Measurements from ENCODE around the gene SLC6A20. TPM values are rescaled to one million over a fixed set of nuclear protein-coding genes. Genes with fewer than 3 reads are reported as not detected.

Gene SLC6A20
- total and polyA plus RNA-seq, 2 experiments from 2014 or later = 0.05 to 0.14 TPM

DNA sequence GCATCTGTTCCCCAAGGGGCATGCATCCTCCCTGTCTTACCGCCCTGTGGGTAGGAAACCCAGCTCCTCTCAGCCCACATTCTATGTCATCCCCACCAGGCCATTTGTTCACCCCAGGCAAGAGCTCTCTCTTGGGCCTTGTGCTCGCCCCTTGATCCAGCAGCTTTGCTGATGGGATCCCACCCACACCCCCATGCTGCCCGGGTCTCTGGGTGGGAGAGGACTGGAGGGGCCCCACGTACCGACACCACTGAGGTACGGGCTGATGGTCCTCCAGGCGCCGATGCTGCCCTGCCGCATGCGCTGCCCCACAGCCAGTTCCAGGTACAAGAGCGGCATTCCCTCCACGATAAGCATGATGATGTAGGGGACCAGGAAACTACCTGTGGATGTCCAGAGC lies 14.5 kb downstream of the SLC6A20 start (continued):
- TF ChIP-seq, protein P1, sequence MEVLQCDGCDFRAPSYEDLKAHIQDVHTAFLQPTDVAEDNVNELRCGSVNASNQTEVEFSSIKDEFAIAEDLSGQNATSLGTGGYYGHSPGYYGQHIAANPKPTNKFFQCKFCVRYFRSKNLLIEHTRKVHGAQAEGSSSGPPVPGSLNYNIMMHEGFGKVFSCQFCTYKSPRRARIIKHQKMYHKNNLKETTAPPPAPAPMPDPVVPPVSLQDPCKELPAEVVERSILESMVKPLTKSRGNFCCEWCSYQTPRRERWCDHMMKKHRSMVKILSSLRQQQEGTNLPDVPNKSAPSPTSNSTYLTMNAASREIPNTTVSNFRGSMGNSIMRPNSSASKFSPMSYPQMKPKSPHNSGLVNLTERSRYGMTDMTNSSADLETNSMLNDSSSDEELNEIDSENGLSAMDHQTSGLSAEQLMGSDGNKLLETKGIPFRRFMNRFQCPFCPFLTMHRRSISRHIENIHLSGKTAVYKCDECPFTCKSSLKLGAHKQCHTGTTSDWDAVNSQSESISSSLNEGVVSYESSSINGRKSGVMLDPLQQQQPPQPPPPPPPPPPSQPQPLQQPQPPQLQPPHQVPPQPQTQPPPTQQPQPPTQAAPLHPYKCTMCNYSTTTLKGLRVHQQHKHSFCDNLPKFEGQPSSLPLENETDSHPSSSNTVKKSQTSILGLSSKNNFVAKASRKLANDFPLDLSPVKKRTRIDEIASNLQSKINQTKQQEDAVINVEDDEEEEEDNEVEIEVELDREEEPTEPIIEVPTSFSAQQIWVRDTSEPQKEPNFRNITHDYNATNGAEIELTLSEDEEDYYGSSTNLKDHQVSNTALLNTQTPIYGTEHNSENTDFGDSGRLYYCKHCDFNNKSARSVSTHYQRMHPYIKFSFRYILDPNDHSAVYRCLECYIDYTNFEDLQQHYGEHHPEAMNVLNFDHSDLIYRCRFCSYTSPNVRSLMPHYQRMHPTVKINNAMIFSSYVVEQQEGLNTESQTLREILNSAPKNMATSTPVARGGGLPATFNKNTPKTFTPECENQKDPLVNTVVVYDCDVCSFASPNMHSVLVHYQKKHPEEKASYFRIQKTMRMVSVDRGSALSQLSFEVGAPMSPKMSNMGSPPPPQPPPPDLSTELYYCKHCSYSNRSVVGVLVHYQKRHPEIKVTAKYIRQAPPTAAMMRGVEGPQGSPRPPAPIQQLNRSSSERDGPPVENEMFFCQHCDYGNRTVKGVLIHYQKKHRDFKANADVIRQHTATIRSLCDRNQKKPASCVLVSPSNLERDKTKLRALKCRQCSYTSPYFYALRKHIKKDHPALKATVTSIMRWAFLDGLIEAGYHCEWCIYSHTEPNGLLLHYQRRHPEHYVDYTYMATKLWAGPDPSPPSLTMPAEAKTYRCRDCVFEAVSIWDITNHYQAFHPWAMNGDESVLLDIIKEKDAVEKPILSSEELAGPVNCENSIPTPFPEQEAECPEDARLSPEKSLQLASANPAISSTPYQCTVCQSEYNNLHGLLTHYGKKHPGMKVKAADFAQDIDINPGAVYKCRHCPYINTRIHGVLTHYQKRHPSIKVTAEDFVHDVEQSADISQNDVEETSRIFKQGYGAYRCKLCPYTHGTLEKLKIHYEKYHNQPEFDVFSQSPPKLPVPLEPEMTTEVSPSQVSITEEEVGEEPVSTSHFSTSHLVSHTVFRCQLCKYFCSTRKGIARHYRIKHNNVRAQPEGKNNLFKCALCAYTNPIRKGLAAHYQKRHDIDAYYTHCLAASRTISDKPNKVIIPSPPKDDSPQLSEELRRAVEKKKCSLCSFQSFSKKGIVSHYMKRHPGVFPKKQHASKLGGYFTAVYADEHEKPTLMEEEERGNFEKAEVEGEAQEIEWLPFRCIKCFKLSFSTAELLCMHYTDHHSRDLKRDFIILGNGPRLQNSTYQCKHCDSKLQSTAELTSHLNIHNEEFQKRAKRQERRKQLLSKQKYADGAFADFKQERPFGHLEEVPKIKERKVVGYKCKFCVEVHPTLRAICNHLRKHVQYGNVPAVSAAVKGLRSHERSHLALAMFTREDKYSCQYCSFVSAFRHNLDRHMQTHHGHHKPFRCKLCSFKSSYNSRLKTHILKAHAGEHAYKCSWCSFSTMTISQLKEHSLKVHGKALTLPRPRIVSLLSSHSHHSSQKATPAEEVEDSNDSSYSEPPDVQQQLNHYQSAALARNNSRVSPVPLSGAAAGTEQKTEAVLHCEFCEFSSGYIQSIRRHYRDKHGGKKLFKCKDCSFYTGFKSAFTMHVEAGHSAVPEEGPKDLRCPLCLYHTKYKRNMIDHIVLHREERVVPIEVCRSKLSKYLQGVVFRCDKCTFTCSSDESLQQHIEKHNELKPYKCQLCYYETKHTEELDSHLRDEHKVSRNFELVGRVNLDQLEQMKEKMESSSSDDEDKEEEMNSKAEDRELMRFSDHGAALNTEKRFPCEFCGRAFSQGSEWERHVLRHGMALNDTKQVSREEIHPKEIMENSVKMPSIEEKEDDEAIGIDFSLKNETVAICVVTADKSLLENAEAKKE (CRISPR knock-in tag; IDR thresholded peaks at IDR 0.05) = no peak
- TF ChIP-seq, protein P2, sequence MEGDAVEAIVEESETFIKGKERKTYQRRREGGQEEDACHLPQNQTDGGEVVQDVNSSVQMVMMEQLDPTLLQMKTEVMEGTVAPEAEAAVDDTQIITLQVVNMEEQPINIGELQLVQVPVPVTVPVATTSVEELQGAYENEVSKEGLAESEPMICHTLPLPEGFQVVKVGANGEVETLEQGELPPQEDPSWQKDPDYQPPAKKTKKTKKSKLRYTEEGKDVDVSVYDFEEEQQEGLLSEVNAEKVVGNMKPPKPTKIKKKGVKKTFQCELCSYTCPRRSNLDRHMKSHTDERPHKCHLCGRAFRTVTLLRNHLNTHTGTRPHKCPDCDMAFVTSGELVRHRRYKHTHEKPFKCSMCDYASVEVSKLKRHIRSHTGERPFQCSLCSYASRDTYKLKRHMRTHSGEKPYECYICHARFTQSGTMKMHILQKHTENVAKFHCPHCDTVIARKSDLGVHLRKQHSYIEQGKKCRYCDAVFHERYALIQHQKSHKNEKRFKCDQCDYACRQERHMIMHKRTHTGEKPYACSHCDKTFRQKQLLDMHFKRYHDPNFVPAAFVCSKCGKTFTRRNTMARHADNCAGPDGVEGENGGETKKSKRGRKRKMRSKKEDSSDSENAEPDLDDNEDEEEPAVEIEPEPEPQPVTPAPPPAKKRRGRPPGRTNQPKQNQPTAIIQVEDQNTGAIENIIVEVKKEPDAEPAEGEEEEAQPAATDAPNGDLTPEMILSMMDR (conservative IDR thresholded peaks at IDR 0.05; ENCODE audit: low read depth in 2 of 2) = no peak
- no peak for TF ChIP-seq STAT1 (IDR thresholded peaks at IDR 0.05; ENCODE audit: unreplicated experiment)

DNA sequence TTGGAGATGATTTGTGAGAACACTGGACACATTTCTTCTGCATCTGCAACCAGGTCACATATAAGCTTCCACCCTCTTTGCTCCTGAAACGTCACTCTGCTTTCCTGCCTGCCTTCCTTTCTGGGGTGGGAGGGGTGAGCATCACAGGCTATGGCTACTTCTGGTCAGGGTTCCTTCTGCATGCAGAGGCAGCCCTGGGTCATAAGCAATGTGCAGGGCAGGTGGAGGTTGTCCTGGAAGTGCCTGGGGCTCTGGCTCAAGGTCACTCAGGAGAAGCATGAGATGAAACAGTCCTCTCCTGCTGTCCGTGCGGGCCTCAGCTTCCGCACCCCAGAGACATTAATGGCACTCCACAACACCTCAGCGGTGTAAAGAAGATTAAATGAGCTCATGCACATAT lies 15.1 kb downstream of the SLC6A20 start:
- no peaks in the 10 kb centered on the region for H3K36me3 ChIP-seq (ENCODE audit: insufficient read depth)
- Mint-ChIP-seq H3K27ac (no peak overlapping the region), H3K27me3 (ENCODE audit: insufficient read depth, low read depth, poor library complexity) (no peaks in the 10 kb centered on the region), H3K36me3 (ENCODE audit: low read depth) (no peaks in the 10 kb centered on the region; the same call in 2 of the 3 replicates), H3K9me3 (0 out of 3 replicates have a peak, but pooled peaks cover 2% of the 10 kb centered on the region), H3K4me3 (no peak overlapping the region), H3K4me1 (peaks cover 12% of the 10 kb centered on the region)
- H3K4me1 ChIP-seq (ENCODE audit: insufficient read depth) = peaks cover 5% of the 10 kb centered on the region
- no peak overlapping the region for H3K27ac ChIP-seq (ENCODE audit: low read depth)
- 0 out of 2 replicates have a peak, but pooled peaks cover 12% of the 10 kb centered on the region for H3K9me2 ChIP-seq (ENCODE audit: insufficient read depth)
- H4K20me1 ChIP-seq (replicated peaks; ENCODE audit: insufficient read depth) = no peaks in the 10 kb centered on the region
- no peak overlapping the region for H2AFZ ChIP-seq
- no peak overlapping the region for H3K4me3 ChIP-seq
- H3K79me2 ChIP-seq (replicated peaks; ENCODE audit: insufficient read depth) = no peaks in the 10 kb centered on the region
- DNase-seq (ENCODE audit: low spot score) = no peak
- H3K4me2 ChIP-seq = no peak overlapping the region
- no peak for ATAC-seq
- no peaks in the 10 kb centered on the region for H3F3A ChIP-seq (replicated peaks; ENCODE audit: low read depth)
- H3K27me3 ChIP-seq (ENCODE audit: insufficient read depth) = no peaks in the 10 kb centered on the region
- no peak for TF ChIP-seq STAT1 (IDR thresholded peaks at IDR 0.05; ENCODE audit: unreplicated experiment)
- no peak for TF ChIP-seq ZNF114 (CRISPR knock-in tag; IDR thresholded peaks at IDR 0.05)
- no peak for TF ChIP-seq EZH2phosphoT487 (IDR thresholded peaks at IDR 0.05; ENCODE audit: unreplicated experiment)
- TF ChIP-seq, protein P2 (conservative IDR thresholded peaks at IDR 0.05; ENCODE audit: low read depth in 2 of 2) = no peak
- no peak for TF ChIP-seq POLR2AphosphoS5 (IDR thresholded peaks at IDR 0.05; ENCODE audit: low read depth)
- TF ChIP-seq ZNF331 (CRISPR knock-in tag; IDR thresholded peaks at IDR 0.05; ENCODE audit: low read depth) = no peak
- no peak for TF ChIP-seq EZH2 (IDR thresholded peaks at IDR 0.05; ENCODE audit: low read depth, unreplicated experiment)
- no peak for TF ChIP-seq JUNB (IDR thresholded peaks at IDR 0.05; ENCODE audit: unreplicated experiment)
- TF ChIP-seq NANOG (IDR thresholded peaks at IDR 0.05; ENCODE audit: borderline replicate concordance) = no peak
- TF ChIP-seq, protein P3, sequence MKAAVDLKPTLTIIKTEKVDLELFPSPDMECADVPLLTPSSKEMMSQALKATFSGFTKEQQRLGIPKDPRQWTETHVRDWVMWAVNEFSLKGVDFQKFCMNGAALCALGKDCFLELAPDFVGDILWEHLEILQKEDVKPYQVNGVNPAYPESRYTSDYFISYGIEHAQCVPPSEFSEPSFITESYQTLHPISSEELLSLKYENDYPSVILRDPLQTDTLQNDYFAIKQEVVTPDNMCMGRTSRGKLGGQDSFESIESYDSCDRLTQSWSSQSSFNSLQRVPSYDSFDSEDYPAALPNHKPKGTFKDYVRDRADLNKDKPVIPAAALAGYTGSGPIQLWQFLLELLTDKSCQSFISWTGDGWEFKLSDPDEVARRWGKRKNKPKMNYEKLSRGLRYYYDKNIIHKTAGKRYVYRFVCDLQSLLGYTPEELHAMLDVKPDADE (IDR thresholded peaks at IDR 0.05) = no peak
